C4-2B (cell line): ENCODE results near the gene KRTAP21-3.

Experiments used
- H3K27ac ChIP-seq: fragments of 450-650 bp; 2 replicates; pipeline ENCODE4 v1.5.1; 2017
- ZFX ChIP-seq: fragments of 450-650 bp; IDR thresholded peaks from 2 replicates; pipeline ENCODE4 v1.6.1; 2017
- TF ChIP-seq, protein P1 (sequence below): fragments of 450-650 bp; conservative IDR thresholded peaks from 2 replicates; pipeline ENCODE4 v1.5.1; 2017; ENCODE audit warnings: mild to moderate bottlenecking

The KRTAP21-3 gene

DNA sequence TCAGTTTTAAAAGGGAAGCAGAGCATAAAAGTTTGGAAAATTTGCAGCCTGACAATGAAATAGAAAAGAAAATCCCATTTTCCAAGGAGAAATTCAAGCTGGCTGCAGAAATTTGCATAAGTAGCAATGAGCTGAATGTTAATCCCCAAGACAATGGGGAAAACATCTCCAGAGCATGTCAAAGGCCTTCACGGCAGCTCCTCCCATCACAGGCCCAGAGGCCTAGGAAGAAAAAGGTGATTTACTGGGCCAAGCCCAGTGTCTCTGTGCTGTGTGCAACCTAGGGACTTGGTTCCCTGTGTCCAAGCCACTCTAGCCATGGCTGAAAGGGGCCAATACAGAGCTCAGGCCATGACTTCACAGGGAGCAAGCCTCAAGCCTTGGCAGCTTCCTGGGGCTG lies 49.8 kb downstream of the KRTAP21-3 start:
- H3K27ac ChIP-seq = no peak overlapping the region
- TF ChIP-seq, protein P1, sequence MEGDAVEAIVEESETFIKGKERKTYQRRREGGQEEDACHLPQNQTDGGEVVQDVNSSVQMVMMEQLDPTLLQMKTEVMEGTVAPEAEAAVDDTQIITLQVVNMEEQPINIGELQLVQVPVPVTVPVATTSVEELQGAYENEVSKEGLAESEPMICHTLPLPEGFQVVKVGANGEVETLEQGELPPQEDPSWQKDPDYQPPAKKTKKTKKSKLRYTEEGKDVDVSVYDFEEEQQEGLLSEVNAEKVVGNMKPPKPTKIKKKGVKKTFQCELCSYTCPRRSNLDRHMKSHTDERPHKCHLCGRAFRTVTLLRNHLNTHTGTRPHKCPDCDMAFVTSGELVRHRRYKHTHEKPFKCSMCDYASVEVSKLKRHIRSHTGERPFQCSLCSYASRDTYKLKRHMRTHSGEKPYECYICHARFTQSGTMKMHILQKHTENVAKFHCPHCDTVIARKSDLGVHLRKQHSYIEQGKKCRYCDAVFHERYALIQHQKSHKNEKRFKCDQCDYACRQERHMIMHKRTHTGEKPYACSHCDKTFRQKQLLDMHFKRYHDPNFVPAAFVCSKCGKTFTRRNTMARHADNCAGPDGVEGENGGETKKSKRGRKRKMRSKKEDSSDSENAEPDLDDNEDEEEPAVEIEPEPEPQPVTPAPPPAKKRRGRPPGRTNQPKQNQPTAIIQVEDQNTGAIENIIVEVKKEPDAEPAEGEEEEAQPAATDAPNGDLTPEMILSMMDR = no peak
- TF ChIP-seq ZFX = no peak
